Measurements from ENCODE around the gene PDYN. TPM values are rescaled to one million over a fixed set of nuclear protein-coding genes. Genes with fewer than 3 reads are reported as not detected.

The PDYN gene
- total RNA-seq, 1 donor from 2014 or later: not detected

GRCh38 chr20:1995531-1996310 is 1.9 kb upstream of the PDYN start:
- H3K36me3 Mint-ChIP-seq (ENCODE audit: insufficient read depth): no peaks in the 10 kb centered on the region
- TF ChIP-seq CTCF (IDR thresholded peaks at IDR 0.05; ENCODE audit: unreplicated experiment): no peak
- no peak for DNase-seq (ENCODE audit: low spot score, unreplicated experiment)
- no peaks in the 10 kb centered on the region for H3K9me3 Mint-ChIP-seq (ENCODE audit: low read depth)
- H3K27me3 Mint-ChIP-seq: peaks cover 49% of the 10 kb centered on the region
- H3K27ac Mint-ChIP-seq: no peak overlapping the region
- H3K4me3 Mint-ChIP-seq (ENCODE audit: low read depth): no peak overlapping the region
- peaks cover 5% of the 10 kb centered on the region for H3K4me1 Mint-ChIP-seq (ENCODE audit: low read depth)

DNA sequence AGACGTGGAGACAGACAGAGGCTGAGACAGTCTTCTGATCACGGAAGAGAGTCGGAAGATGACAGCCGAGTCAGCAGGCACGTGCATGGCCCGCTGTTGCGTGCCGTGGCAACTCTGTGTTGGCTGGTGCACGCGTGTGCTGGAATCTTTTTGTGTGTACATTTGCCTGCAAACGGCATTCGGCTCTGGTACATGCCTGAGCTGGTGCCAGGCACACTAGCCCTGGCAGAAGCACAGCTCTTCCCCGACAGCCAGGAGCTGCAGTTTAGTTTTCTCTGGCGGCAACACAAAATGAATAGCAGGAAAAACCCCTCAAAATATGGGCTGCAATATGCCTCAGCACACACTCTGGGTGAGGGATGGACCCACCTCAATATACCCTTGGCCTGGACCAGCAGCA is 769 bp upstream of the PDYN start:
- no peak for DNase-seq (ENCODE audit: low spot score, unreplicated experiment)
- no peak for TF ChIP-seq CTCF (IDR thresholded peaks at IDR 0.05; ENCODE audit: unreplicated experiment)
- no peaks in the 10 kb centered on the region for H3K9me3 Mint-ChIP-seq (ENCODE audit: low read depth)

DNA sequence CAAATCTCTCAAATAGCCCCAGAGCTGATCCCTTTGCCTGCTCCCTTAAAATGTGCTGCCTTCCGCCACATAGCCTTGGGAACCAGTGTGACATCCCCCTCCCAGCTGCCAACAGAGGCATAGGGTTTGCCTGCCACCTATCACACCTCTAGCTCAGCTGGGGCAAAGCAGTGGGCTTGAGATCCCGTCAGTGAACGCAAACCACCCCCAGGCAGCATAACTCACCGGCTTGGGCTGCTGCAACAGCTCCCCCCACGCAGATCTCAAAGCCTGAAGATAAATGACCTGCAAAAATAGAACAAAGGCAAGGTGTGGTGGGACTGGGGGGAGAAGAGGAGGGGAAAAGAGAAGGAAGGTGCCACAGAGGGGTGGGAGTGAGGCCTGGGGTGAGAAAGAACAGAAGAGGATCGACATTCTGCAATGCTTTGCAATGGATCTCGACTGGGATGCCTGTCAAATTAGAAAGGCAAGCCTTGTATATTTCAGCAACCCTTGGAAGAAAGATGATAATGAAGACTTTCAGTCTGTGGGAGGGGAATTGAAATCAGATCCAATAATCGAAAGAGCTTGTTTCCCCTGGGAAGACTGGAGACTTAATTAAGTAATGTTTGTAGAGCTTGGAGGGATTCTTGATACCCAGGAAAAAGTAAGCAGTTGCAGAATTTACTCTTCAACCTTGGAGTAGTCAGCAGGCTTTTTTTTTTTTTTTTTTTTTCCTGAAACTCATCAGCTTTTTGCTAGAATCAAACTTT is 1.3 kb downstream of the PDYN start:
- Mint-ChIP-seq H3K4me3 (ENCODE audit: low read depth) (no peak overlapping the region), H3K27me3 (peaks cover 43% of the 10 kb centered on the region), H3K4me1 (ENCODE audit: low read depth) (peaks cover 5% of the 10 kb centered on the region), H3K36me3 (ENCODE audit: insufficient read depth) (no peaks in the 10 kb centered on the region), H3K27ac (no peak overlapping the region), H3K9me3 (ENCODE audit: low read depth) (no peaks in the 10 kb centered on the region)
- TF ChIP-seq CTCF (IDR thresholded peaks at IDR 0.05; ENCODE audit: unreplicated experiment): no peak
- DNase-seq (ENCODE audit: low spot score, unreplicated experiment): no peak

More for the DNA sequence above, 769 bp upstream of the PDYN start:
- H3K27ac Mint-ChIP-seq: no peak overlapping the region
- H3K4me3 Mint-ChIP-seq (ENCODE audit: low read depth): no peak overlapping the region
- peaks cover 5% of the 10 kb centered on the region for H3K4me1 Mint-ChIP-seq (ENCODE audit: low read depth)
- H3K27me3 Mint-ChIP-seq: peaks cover 55% of the 10 kb centered on the region
- H3K36me3 Mint-ChIP-seq (ENCODE audit: insufficient read depth): no peaks in the 10 kb centered on the region

GRCh38 chr20:1987826-1988225 is 6.0 kb downstream of the PDYN start:
- Mint-ChIP-seq H3K4me1 (ENCODE audit: low read depth) (peaks cover 5% of the 10 kb centered on the region), H3K9me3 (ENCODE audit: low read depth) (no peaks in the 10 kb centered on the region), H3K4me3 (ENCODE audit: low read depth) (no peak overlapping the region), H3K36me3 (ENCODE audit: insufficient read depth) (no peaks in the 10 kb centered on the region), H3K27ac (no peak overlapping the region), H3K27me3 (peaks cover 28% of the 10 kb centered on the region)
- no peak for TF ChIP-seq CTCF (IDR thresholded peaks at IDR 0.05; ENCODE audit: unreplicated experiment)
- DNase-seq (ENCODE audit: low spot score, unreplicated experiment): no peak

- Mint-ChIP-seq H3K4me3 (ENCODE audit: low read depth) (no peak overlapping the region), H3K4me1 (ENCODE audit: low read depth) (no peaks in the 10 kb centered on the region), H3K27me3 (peaks cover 42% of the 10 kb centered on the region), H3K36me3 (ENCODE audit: insufficient read depth) (no peaks in the 10 kb centered on the region), H3K9me3 (ENCODE audit: low read depth) (no peaks in the 10 kb centered on the region), H3K27ac (no peak overlapping the region)
- DNase-seq (ENCODE audit: low spot score, unreplicated experiment): no peak
- no peak for TF ChIP-seq CTCF (IDR thresholded peaks at IDR 0.05; ENCODE audit: unreplicated experiment)
Measured at GRCh38 chr20:1983301-1983700, 10.6 kb downstream of the PDYN start.

Data from progenitor cell of endocrine pancreas (in vitro differentiated cells).